Endothelial cell of umbilical vein (primary cell): ENCODE results near the gene S100A1. TPM values are rescaled to one million over a fixed set of nuclear protein-coding genes. Genes with fewer than 3 reads are reported as not detected.
A peak's percentile ranks its signal among the peaks of the same experiment; 100 is the strongest.

Experiments
- BruUV-seq: library from RNA; stranded (reverse); fragments of 400-500 nt; replicated peaks from 2 replicates; lab custom pipeline; 2021; lab: Mats Ljungman, UMichigan
- CTCF ChIA-PET: fragments of 300-600, 350-600 bp; sonication (Branson Sonifier 250); formaldehyde crosslinking; loops from one replicate; lab custom pipeline; 2021; ENCODE audit warnings: antibody characterized with exemption, inconsistent platforms; lab: Charles Lee
- POLR2A ChIA-PET: fragments of 300-600, 350-600 bp; sonication (Branson Sonifier 250); formaldehyde crosslinking; loops from one replicate; lab custom pipeline; 2021; ENCODE audit warnings: antibody characterized with exemption, inconsistent platforms; lab: Charles Lee
- DNase-seq: peaks from one replicate; pipeline ENCODE4 v3.0.0-alpha.2; 2011; ENCODE audit warnings: low read depth, low spot score
- FAIRE-seq: peaks from 2 replicates; lab custom pipeline; 2011; peaks lifted over from hg19 to GRCh38; lab: Jason Lieb, UNC
- H2AFZ ChIP-seq: 2 replicates; pipeline ENCODE4 v1.6.0; 2012; ENCODE audit warnings: low read depth, low read length, control low read depth, inconsistent platforms
- H3K27ac ChIP-seq: 2 replicates; pipeline ENCODE4 v1.5.1; 2011; ENCODE audit warnings: low read depth, mild to moderate bottlenecking, control low read depth, low read length, moderate library complexity; ENCODE audit not compliant: insufficient read depth
- H3K27me3 ChIP-seq, 2 experiments: 2 replicates each; pipeline versions ENCODE4 v1.6.0 to v1.6.1; 2011; ENCODE audit warnings: low read length in 2 of 2, mixed read lengths in 1 of 2; ENCODE audit not compliant: control insufficient read depth in 2 of 2, insufficient read depth in 2 of 2
- H3K36me3 ChIP-seq, 2 experiments: 2 replicates in 1 of 2; 3 replicates in 1 of 2; pipeline ENCODE4 v1.5.1; 2011; ENCODE audit warnings: low read length in 2 of 2, mild to moderate bottlenecking in 1 of 2, moderate library complexity in 1 of 2; ENCODE audit not compliant: control insufficient read depth in 2 of 2, insufficient read depth in 2 of 2; ENCODE audit errors: extremely low read depth in 1 of 2
- H3K4me1 ChIP-seq: 3 replicates; pipeline ENCODE4 v1.5.1; 2011; ENCODE audit warnings: mild to moderate bottlenecking, low read length; ENCODE audit not compliant: control insufficient read depth, insufficient read depth; ENCODE audit errors: extremely low read depth
- H3K4me2 ChIP-seq: 2 replicates; pipeline ENCODE4 v1.6.1; 2011; ENCODE audit warnings: low read length, control low read depth, mixed read lengths; ENCODE audit not compliant: insufficient read depth
- H3K4me3 ChIP-seq, 3 experiments: fragments of 200-600 bp in 1 of 3; sonication (generic), shearing (Covaris generic) in 1 of 3; replicated peaks in 1 of 3; 2 replicates each; pipeline ENCODE4 v1.5.1; 2011 to 2016; ENCODE audit warnings: control low read depth in 3 of 3, low read length in 3 of 3, mild to moderate bottlenecking in 2 of 3, inconsistent platforms in 1 of 3, low read depth in 1 of 3, moderate library complexity in 1 of 3; ENCODE audit not compliant: insufficient read depth in 1 of 3
- H3K79me2 ChIP-seq: 2 replicates; pipeline ENCODE4 v1.6.0; 2012; ENCODE audit warnings: low read length, inconsistent platforms; ENCODE audit not compliant: control insufficient read depth, insufficient read depth
- H3K9ac ChIP-seq: replicated peaks from 2 replicates; pipeline ENCODE3; 2011; ENCODE audit warnings: low read length, control low read depth; ENCODE audit not compliant: insufficient read depth; ENCODE audit errors: extremely low read depth
- H3K9me1 ChIP-seq: replicated peaks from 3 replicates; pipeline ENCODE4 v1.6.0; 2011; ENCODE audit warnings: mild to moderate bottlenecking, low read length; ENCODE audit not compliant: control insufficient read depth, insufficient read depth; ENCODE audit errors: extremely low read depth
- H3K9me3 ChIP-seq: replicated peaks from 2 replicates; pipeline ENCODE4 v1.5.1; 2012; ENCODE audit warnings: low read length, inconsistent platforms; ENCODE audit not compliant: control insufficient read depth, insufficient read depth
- H4K20me1 ChIP-seq: replicated peaks from 2 replicates; pipeline ENCODE3; 2011; ENCODE audit warnings: mild to moderate bottlenecking, low read length; ENCODE audit not compliant: control insufficient read depth, insufficient read depth; ENCODE audit errors: extremely low read depth
- FOS ChIP-seq: IDR thresholded peaks from 2 replicates; pipeline ENCODE4 v1.6.1; 2011; ENCODE audit warnings: mild to moderate bottlenecking, low read length, moderate library complexity, borderline replicate concordance; ENCODE audit not compliant: insufficient read depth
- GATA2 ChIP-seq: IDR thresholded peaks from 2 replicates; pipeline ENCODE4 v1.7.0; 2011; ENCODE audit warnings: low read depth, mild to moderate bottlenecking, moderate library complexity, mixed read lengths, low read length; ENCODE audit not compliant: insufficient read length, insufficient read depth
- JUN ChIP-seq: IDR thresholded peaks from 2 replicates; pipeline ENCODE4 v1.6.1; 2011; ENCODE audit warnings: borderline replicate concordance, low read depth; ENCODE audit not compliant: insufficient read length, insufficient read depth
- MYC ChIP-seq: IDR thresholded peaks from one replicate; pipeline ENCODE4 v1.6.1; 2011; ENCODE audit warnings: mild to moderate bottlenecking, low read depth, low read length
- POLR2A ChIP-seq: IDR thresholded peaks from 2 replicates; pipeline ENCODE4 v1.6.1; 2012; ENCODE audit warnings: low read depth, mild to moderate bottlenecking, control low read depth, low read length
- POLR2AphosphoS5 ChIP-seq: IDR thresholded peaks from 2 replicates; pipeline ENCODE4 v1.6.1; 2012; ENCODE audit warnings: low read depth, mild to moderate bottlenecking, control low read depth, low read length, moderate library complexity; ENCODE audit not compliant: insufficient read depth
- dilution Hi-C: fragments of 300-500 bp; cut with MboI; formaldehyde crosslinking; loops from one replicate; pipeline ENCODE4 v1.15.0; 2019; ENCODE audit warnings: low sequenced_read_pairs; ENCODE audit not compliant: extremely low pct_ligation_motif_present
- intact Hi-C: fragments of 100-400 bp; cut with micrococcal nuclease; formaldehyde crosslinking; loops from one replicate; pipeline ENCODE4 v1.10.0; 2022
- polyA plus RNA-seq, 4 experiments: library from polyadenylated mRNA; depleted of rRNA in 3 of 4; stranded (reverse) in 3 of 4; unstranded in 1 of 4; fragments of >200 nt; gene quantifications; 2 replicates each; pipeline versions ENCODE4 v1.2.1 to v1.2.3, GENCODE V29; 2011 to 2012; ENCODE audit warnings: missing spikeins in 1 of 4
- total RNA-seq: library from RNA; stranded (reverse); gene quantifications from 2 replicates; pipeline ENCODE4 v1.2.3, GENCODE V29; 2021
- TF ChIP-seq, protein P1 (sequence below): IDR thresholded peaks from 2 replicates; pipeline ENCODE4 v1.6.1; 2011; ENCODE audit not compliant: insufficient read depth, insufficient read length
- TF ChIP-seq, protein P2 (sequence below), 2 donors: IDR thresholded peaks; 1 replicate in 1 of 2; 2 replicates in 1 of 2; pipeline ENCODE4 v1.5.1; 2011; ENCODE audit warnings: low read length in 2 of 2, mild to moderate bottlenecking in 2 of 2, moderate library complexity in 2 of 2, control low read depth in 1 of 2, inconsistent platforms in 1 of 2, low read depth in 1 of 2; ENCODE audit not compliant: insufficient read depth in 1 of 2; ENCODE audit errors: extremely low read depth in 1 of 2

Gene S100A1
- total and polyA plus RNA-seq, 2 donors (not counting 3 experiments of a cell fraction or from before 2014, with no cell fraction given): not detected

DNA sequence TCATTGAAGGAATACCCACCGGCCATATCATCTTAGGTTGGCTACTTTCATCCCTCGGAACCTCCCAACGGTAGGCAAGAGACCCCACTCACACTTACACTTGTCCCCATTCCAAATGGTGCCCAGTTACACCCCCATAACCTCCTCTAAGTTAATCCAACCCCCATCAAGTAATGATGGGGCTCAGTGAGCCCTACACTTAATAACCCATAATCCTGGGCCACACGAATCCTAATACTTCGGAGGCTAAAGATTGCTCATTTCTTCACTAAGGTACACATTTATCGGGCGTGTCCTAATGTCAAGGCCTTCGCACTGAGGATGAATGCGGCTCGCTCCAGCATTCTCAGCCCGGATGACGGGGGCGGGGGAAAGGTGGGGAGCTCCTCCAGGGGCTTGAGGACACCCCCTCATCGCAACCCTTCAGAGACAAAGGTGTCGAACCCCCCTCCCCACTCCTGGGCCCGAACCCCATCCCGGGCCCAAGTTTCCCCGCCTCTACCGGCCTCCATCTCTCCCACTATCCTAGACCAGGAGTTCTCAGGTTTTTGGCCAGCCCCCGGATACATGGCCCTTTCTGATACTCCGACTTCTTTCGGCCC is 42.1 kb downstream of the S100A1 start:
- peak overlapping the region; percentile 85 for H3K27ac ChIP-seq
- H3K9ac ChIP-seq: peak overlapping the region; percentile 98
- DNase-seq (no peak), FAIRE-seq (peak; percentile 4)
- no peaks in the 10 kb centered on the region for H3K9me3 ChIP-seq
- POLR2A ChIA-PET: no interaction called here
- TSS peak; percentile 61 for BruUV-seq
- H3K4me3 ChIP-seq: peak overlapping the region; percentile 69 to 98 (median 92)
- peak overlapping the region; percentile 28 for H2AFZ ChIP-seq
- H4K20me1 ChIP-seq: no peaks in the 10 kb centered on the region
- CTCF ChIA-PET: interaction anchor here (1.3 to 2.0 kb wide), 2 partner anchors 36 to 78 kb away, joined by 3 to 7 read pairs; partner anchors contain the start of gene CHTOP
- H3K27me3 ChIP-seq: no peaks in the 10 kb centered on the region
- peaks cover 11% of the 10 kb centered on the region for H3K4me1 ChIP-seq
- intact Hi-C loops: loop anchor here (5.0 kb wide), 1 partner anchor 38 kb away; the partner anchor contains the start of gene CHTOP
- peaks cover 36% of the 10 kb centered on the region for H3K79me2 ChIP-seq
- H3K4me2 ChIP-seq: peak overlapping the region; percentile 91
- H3K9me1 ChIP-seq: no peaks in the 10 kb centered on the region
- dilution Hi-C loops: no loop called here
- TF ChIP-seq, protein P1, sequence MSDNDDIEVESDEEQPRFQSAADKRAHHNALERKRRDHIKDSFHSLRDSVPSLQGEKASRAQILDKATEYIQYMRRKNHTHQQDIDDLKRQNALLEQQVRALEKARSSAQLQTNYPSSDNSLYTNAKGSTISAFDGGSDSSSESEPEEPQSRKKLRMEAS: no peak
- TF ChIP-seq FOS (no peak), MYC (no peak), POLR2A (no peak), GATA2 (no peak), JUN (no peak), POLR2AphosphoS5 (peak; percentile 33)
- TF ChIP-seq, protein P2, sequence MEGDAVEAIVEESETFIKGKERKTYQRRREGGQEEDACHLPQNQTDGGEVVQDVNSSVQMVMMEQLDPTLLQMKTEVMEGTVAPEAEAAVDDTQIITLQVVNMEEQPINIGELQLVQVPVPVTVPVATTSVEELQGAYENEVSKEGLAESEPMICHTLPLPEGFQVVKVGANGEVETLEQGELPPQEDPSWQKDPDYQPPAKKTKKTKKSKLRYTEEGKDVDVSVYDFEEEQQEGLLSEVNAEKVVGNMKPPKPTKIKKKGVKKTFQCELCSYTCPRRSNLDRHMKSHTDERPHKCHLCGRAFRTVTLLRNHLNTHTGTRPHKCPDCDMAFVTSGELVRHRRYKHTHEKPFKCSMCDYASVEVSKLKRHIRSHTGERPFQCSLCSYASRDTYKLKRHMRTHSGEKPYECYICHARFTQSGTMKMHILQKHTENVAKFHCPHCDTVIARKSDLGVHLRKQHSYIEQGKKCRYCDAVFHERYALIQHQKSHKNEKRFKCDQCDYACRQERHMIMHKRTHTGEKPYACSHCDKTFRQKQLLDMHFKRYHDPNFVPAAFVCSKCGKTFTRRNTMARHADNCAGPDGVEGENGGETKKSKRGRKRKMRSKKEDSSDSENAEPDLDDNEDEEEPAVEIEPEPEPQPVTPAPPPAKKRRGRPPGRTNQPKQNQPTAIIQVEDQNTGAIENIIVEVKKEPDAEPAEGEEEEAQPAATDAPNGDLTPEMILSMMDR (IDR thresholded peaks at IDR 0.05; ENCODE audit: extremely low read depth in 1 of 2, insufficient read depth in 1 of 2, low read depth in 1 of 2, low read length in 2 of 2): no peak
- H3K36me3 ChIP-seq: peaks cover 24 to 25% of the 10 kb centered on the region in 2 experiments
